HEK293 (cell line): ENCODE data around the gene NLGN3.

Source experiments
- CTCF ChIA-PET: fragments of 350-600 bp; formaldehyde crosslinking; extraction: SDS; loops from one replicate; lab custom pipeline; 2021; ENCODE audit warnings: antibody characterized with exemption; lab: Yijun Ruan, JAX
- POLR2A ChIA-PET: fragments of 300-600 bp; formaldehyde crosslinking; extraction: SDS; loops from one replicate; lab custom pipeline; 2020; ENCODE audit warnings: antibody characterized with exemption, inconsistent platforms; lab: Yijun Ruan, JAX
- H3K27ac ChIP-seq: fragments of 200-500 bp; sonication (Bioruptor generic); 2 replicates; pipeline ENCODE4 v1.5.1; 2014; ENCODE audit warnings: low read depth, low read length, control low read depth, inconsistent platforms; ENCODE audit errors: extremely low read depth
- H3K36me3 ChIP-seq, 2 experiments: fragments of 200-500 bp in 1 of 2; sonication (Bioruptor generic) in 1 of 2; 1 replicate in 1 of 2; 2 replicates in 1 of 2; pipeline ENCODE4 v1.5.1; 2014 to 2017; ENCODE audit warnings: inconsistent platforms in 2 of 2, low read length in 2 of 2; ENCODE audit not compliant: control insufficient read depth in 2 of 2, insufficient read depth in 1 of 2
- H3K4me1 ChIP-seq: fragments of 200-500 bp; sonication (Bioruptor generic); 2 replicates; pipeline ENCODE4 v1.5.1; 2014; ENCODE audit warnings: mild to moderate bottlenecking, low read length, inconsistent platforms; ENCODE audit not compliant: control insufficient read depth, insufficient read depth
- H3K4me3 ChIP-seq: 2 replicates; pipeline ENCODE4 v1.5.1; 2011; ENCODE audit warnings: low read depth, mild to moderate bottlenecking, control low read depth, low read length, moderate library complexity
- H3K9me3 ChIP-seq: fragments of 200-500 bp; sonication (Bioruptor generic); 2 replicates; pipeline ENCODE4 v1.5.1; 2014; ENCODE audit warnings: low read depth, low read length, inconsistent platforms; ENCODE audit not compliant: control insufficient read depth, insufficient read depth
- ATF2 ChIP-seq: fragments of 450-650 bp; formaldehyde crosslinking; IDR thresholded peaks from 2 replicates; pipeline ENCODE4 v1.5.1; 2016; ENCODE audit warnings: missing biosample characterization, missing genetic modification characterization, low read depth
- BCL11B ChIP-seq: fragments of 450-650 bp; formaldehyde crosslinking; IDR thresholded peaks from 2 replicates; pipeline ENCODE4 v1.5.1; 2016; ENCODE audit warnings: low read depth, missing biosample characterization, missing genetic modification characterization
- HOXA7 ChIP-seq: sonication (generic); formaldehyde crosslinking; IDR thresholded peaks from 2 replicates; pipeline ENCODE4 v1.8.1; 2022; ENCODE audit warnings: missing genetic modification reagents, borderline replicate concordance
- KLF7 ChIP-seq: fragments of 450-650 bp; formaldehyde crosslinking; IDR thresholded peaks from 2 replicates; pipeline ENCODE4 v1.5.1; 2016; ENCODE audit warnings: missing biosample characterization, missing genetic modification characterization, borderline replicate concordance
- MYNN ChIP-seq: fragments of 450-650 bp; formaldehyde crosslinking; IDR thresholded peaks from 2 replicates; pipeline ENCODE4 v1.5.1; 2016; ENCODE audit warnings: missing biosample characterization, missing genetic modification characterization, borderline replicate concordance
- SALL2 ChIP-seq: fragments of 450-650 bp; formaldehyde crosslinking; IDR thresholded peaks from 2 replicates; pipeline ENCODE4 v1.5.0; 2017; ENCODE audit warnings: missing biosample characterization, mild to moderate bottlenecking, missing genetic modification characterization, borderline replicate concordance
- ZBTB17 ChIP-seq: fragments of 450-650 bp; formaldehyde crosslinking; IDR thresholded peaks from 2 replicates; pipeline ENCODE4 v1.5.1; 2016; ENCODE audit warnings: missing biosample characterization, missing genetic modification characterization
- ZNF23 ChIP-seq: fragments of 450-650 bp; formaldehyde crosslinking; IDR thresholded peaks from 2 replicates; pipeline ENCODE4 v1.5.1; 2016; ENCODE audit warnings: missing biosample characterization, missing genetic modification characterization, borderline replicate concordance
- ZNF518A ChIP-seq: fragments of 450-650 bp; formaldehyde crosslinking; conservative IDR thresholded peaks from 2 replicates; pipeline ENCODE4 v1.5.1; 2016; ENCODE audit warnings: low read depth, missing biosample characterization, missing genetic modification characterization
- ZNF624 ChIP-seq: fragments of 450-650 bp; formaldehyde crosslinking; IDR thresholded peaks from 2 replicates; pipeline ENCODE4 v1.5.1; 2017; ENCODE audit warnings: missing biosample characterization, missing genetic modification characterization
- ZNF701 ChIP-seq: fragments of 450-650 bp; formaldehyde crosslinking; IDR thresholded peaks from 2 replicates; pipeline ENCODE4 v1.5.1; 2016; ENCODE audit warnings: missing biosample characterization, missing genetic modification characterization
- ZNF776 ChIP-seq: fragments of 450-650 bp; formaldehyde crosslinking; IDR thresholded peaks from 2 replicates; pipeline ENCODE4 v1.5.0; 2017; ENCODE audit warnings: missing biosample characterization, missing genetic modification characterization, borderline replicate concordance
- ZNF791 ChIP-seq: fragments of 450-650 bp; formaldehyde crosslinking; IDR thresholded peaks from 2 replicates; pipeline ENCODE4 v1.5.1; 2016; ENCODE audit warnings: missing biosample characterization, missing genetic modification characterization
- ZNF792 ChIP-seq: fragments of 450-650 bp; formaldehyde crosslinking; IDR thresholded peaks from 2 replicates; pipeline ENCODE4 v1.5.1; 2016; ENCODE audit warnings: missing biosample characterization, missing genetic modification characterization
- TF ChIP-seq, protein P1 (sequence below): fragments of 450-650 bp; IDR thresholded peaks from 2 replicates; pipeline ENCODE4 v1.5.1; 2018; ENCODE audit warnings: missing biosample characterization, missing genetic modification characterization
- TF ChIP-seq, protein P2 (sequence below): IDR thresholded peaks from 2 replicates; pipeline ENCODE4 v1.6.1; 2011; ENCODE audit warnings: mild to moderate bottlenecking, low read depth, low read length, borderline replicate concordance
- TF ChIP-seq, protein P3 (sequence below): fragments of 450-650 bp; IDR thresholded peaks from 2 replicates; pipeline ENCODE4 v1.5.1; 2018; ENCODE audit warnings: missing biosample characterization, mild to moderate bottlenecking, missing genetic modification characterization
- TF ChIP-seq, protein P4 (sequence below): fragments of 450-650 bp; formaldehyde crosslinking; IDR thresholded peaks from 2 replicates; pipeline ENCODE4 v1.5.1; 2016; ENCODE audit warnings: missing biosample characterization, missing genetic modification characterization

Gene NLGN3

DNA sequence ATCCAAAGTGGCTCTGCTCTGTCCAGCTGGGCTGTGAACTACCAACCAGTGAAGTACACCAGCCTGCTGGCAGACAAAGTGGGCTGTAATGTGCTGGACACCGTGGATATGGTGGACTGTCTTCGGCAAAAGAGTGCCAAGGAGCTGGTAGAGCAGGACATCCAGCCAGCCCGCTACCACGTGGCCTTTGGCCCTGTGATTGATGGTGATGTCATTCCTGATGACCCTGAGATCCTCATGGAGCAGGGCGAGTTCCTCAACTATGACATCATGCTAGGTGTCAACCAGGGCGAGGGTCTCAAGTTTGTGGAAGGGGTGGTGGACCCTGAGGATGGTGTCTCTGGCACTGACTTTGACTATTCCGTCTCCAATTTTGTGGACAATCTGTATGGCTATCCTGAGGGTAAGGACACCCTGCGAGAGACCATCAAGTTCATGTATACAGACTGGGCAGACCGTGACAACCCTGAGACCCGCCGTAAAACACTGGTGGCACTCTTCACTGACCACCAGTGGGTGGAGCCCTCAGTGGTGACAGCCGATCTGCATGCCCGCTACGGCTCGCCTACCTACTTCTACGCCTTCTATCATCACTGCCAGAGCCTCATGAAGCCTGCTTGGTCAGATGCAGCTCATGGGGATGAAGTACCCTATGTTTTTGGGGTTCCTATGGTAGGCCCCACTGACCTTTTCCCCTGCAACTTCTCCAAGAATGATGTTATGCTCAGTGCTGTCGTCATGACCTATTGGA lies 22.6 kb downstream of the NLGN3 start:
- no peaks in the 10 kb centered on the region for H3K9me3 ChIP-seq
- POLR2A ChIA-PET = no interaction called here
- H3K4me1 ChIP-seq = no peaks in the 10 kb centered on the region
- H3K4me3 ChIP-seq = no peak overlapping the region
- CTCF ChIA-PET = no interaction called here
- no peaks in the 10 kb centered on the region for H3K36me3 ChIP-seq
- TF ChIP-seq ATF2 (tag by site-specific recombination) (peak; percentile 83), ZBTB17 (tag by site-specific recombination) (no peak)
- no peak overlapping the region for H3K27ac ChIP-seq

- TF ChIP-seq MYNN (tag by site-specific recombination) (no peak), KLF7 (tag by site-specific recombination) (no peak), ZNF701 (tag by site-specific recombination) (no peak), BCL11B (tag by site-specific recombination) (no peak), ZNF791 (tag by site-specific recombination) (no peak)
- TF ChIP-seq, protein P1, sequence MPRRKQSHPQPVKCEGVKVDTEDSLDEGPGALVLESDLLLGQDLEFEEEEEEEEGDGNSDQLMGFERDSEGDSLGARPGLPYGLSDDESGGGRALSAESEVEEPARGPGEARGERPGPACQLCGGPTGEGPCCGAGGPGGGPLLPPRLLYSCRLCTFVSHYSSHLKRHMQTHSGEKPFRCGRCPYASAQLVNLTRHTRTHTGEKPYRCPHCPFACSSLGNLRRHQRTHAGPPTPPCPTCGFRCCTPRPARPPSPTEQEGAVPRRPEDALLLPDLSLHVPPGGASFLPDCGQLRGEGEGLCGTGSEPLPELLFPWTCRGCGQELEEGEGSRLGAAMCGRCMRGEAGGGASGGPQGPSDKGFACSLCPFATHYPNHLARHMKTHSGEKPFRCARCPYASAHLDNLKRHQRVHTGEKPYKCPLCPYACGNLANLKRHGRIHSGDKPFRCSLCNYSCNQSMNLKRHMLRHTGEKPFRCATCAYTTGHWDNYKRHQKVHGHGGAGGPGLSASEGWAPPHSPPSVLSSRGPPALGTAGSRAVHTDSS (tag by site-specific recombination) = no peak
- TF ChIP-seq, protein P2, sequence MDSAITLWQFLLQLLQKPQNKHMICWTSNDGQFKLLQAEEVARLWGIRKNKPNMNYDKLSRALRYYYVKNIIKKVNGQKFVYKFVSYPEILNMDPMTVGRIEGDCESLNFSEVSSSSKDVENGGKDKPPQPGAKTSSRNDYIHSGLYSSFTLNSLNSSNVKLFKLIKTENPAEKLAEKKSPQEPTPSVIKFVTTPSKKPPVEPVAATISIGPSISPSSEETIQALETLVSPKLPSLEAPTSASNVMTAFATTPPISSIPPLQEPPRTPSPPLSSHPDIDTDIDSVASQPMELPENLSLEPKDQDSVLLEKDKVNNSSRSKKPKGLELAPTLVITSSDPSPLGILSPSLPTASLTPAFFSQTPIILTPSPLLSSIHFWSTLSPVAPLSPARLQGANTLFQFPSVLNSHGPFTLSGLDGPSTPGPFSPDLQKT = no peak
- TF ChIP-seq, protein P3, sequence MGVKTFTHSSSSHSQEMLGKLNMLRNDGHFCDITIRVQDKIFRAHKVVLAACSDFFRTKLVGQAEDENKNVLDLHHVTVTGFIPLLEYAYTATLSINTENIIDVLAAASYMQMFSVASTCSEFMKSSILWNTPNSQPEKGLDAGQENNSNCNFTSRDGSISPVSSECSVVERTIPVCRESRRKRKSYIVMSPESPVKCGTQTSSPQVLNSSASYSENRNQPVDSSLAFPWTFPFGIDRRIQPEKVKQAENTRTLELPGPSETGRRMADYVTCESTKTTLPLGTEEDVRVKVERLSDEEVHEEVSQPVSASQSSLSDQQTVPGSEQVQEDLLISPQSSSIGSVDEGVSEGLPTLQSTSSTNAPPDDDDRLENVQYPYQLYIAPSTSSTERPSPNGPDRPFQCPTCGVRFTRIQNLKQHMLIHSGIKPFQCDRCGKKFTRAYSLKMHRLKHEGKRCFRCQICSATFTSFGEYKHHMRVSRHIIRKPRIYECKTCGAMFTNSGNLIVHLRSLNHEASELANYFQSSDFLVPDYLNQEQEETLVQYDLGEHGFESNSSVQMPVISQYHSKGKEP (tag by site-specific recombination) = no peak
- TF ChIP-seq, protein P4, sequence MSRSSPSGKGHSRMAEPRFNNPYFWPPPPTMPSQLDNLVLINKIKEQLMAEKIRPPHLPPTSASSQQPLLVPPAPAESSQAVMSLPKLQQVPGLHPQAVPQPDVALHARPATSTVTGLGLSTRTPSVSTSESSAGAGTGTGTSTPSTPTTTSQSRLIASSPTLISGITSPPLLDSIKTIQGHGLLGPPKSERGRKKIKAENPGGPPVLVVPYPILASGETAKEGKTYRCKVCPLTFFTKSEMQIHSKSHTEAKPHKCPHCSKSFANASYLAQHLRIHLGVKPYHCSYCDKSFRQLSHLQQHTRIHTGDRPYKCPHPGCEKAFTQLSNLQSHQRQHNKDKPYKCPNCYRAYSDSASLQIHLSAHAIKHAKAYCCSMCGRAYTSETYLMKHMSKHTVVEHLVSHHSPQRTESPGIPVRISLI (tag by site-specific recombination) = no peak
- Histone ChIP-seq H3K27ac (no peak overlapping the region), H3K4me1 (no peaks in the 10 kb centered on the region), H3K36me3 (no peaks in the 10 kb centered on the region), H3K4me3 (no peak overlapping the region), H3K9me3 (no peaks in the 10 kb centered on the region)
- CTCF ChIA-PET = no interaction called here
- POLR2A ChIA-PET = no interaction called here
Observed at GRCh38 chrX:71168134-71168533, 23.5 kb downstream of the NLGN3 start.

GRCh38 chrX:71169586-71169985 lies 24.9 kb downstream of the NLGN3 start:
- CTCF ChIA-PET = no interaction called here
- H3K4me1 ChIP-seq = no peaks in the 10 kb centered on the region
- TF ChIP-seq ZNF776 (tag by site-specific recombination) (no peak), HOXA7 (CRISPR knock-in tag) (no peak), ZNF23 (tag by site-specific recombination) (no peak), ZNF792 (tag by site-specific recombination) (no peak), SALL2 (no peak), ZNF518A (tag by site-specific recombination) (no peak), ZNF624 (tag by site-specific recombination) (no peak)

More at GRCh38 chrX:71169586-71169985, 24.9 kb downstream of the NLGN3 start:
- Histone ChIP-seq H3K4me3 (no peak overlapping the region), H3K27ac (no peak overlapping the region), H3K36me3 (no peaks in the 10 kb centered on the region), H3K9me3 (no peaks in the 10 kb centered on the region)
- POLR2A ChIA-PET = interaction anchor here (0.6 kb wide), 1 partner anchor 102 kb away, joined by 3 read pairs; the partner anchor contains the start of gene SNX12
